Lung microvascular endothelial cell (primary cell): ENCODE measurements around the gene RTN3. TPM values are rescaled to one million over a fixed set of nuclear protein-coding genes. Genes with fewer than 3 reads are reported as not detected.

Source experiments
- DNase-seq, 2 donors: peaks; one replicate each; pipeline versions ENCODE4 v3.0.0 to v3.0.0-alpha.2; 2010; ENCODE audit warnings: low read depth in 2 of 2
- total RNA-seq: library from RNA; depleted of rRNA; stranded (reverse); fragments of >200 nt; gene quantifications from 2 replicates; pipeline ENCODE4 v1.2.1, GENCODE V29; 2014

Gene RTN3
- total RNA-seq, 1 donor from 2014 or later = 49.8 TPM

GRCh38 chr11:63736864-63737263 lies 55.6 kb downstream of the RTN3 start:
- DNase-seq = no peak

- no peak for DNase-seq
These were observed 56.4 kb downstream of the RTN3 start for GRCh38 chr11:63737718-63738117.

- DNase-seq = peak; percentile 86 to 87
These were observed 57.5 kb downstream of the RTN3 start for GRCh38 chr11:63738720-63739360.

- DNase-seq = peak in 1 of 2 donors; percentile 19
These were observed 64.2 kb downstream of the RTN3 start for GRCh38 chr11:63745304-63746170.

- no peak for DNase-seq
These were observed 65.7 kb downstream of the RTN3 start for GRCh38 chr11:63747011-63747410.

- no peak for DNase-seq
These were observed 68.3 kb downstream of the RTN3 start for GRCh38 chr11:63749624-63750023.

GRCh38 chr11:63756919-63757761 lies 75.8 kb downstream of the RTN3 start:
- no peak for DNase-seq

GRCh38 chr11:63760487-63761079 lies 79.3 kb downstream of the RTN3 start:
- no peak for DNase-seq

GRCh38 chr11:63761188-63761587 lies 79.9 kb downstream of the RTN3 start:
- no peak for DNase-seq

GRCh38 chr11:63761931-63762653 lies 80.8 kb downstream of the RTN3 start:
- DNase-seq = no peak

- peak in 1 of 2 donors; percentile 42 for DNase-seq
These were observed 81.6 kb downstream of the RTN3 start for GRCh38 chr11:63762654-63763495.

- DNase-seq = peak in 1 of 2 donors; percentile 34
These were observed 82.4 kb downstream of the RTN3 start for GRCh38 chr11:63763496-63764339.

- DNase-seq = no peak
These were observed 83.0 kb downstream of the RTN3 start for GRCh38 chr11:63764340-63764678.

- no peak for DNase-seq
These were observed 83.7 kb downstream of the RTN3 start for GRCh38 chr11:63764679-63765647.

GRCh38 chr11:63765688-63766241 lies 84.5 kb downstream of the RTN3 start:
- DNase-seq = no peak

GRCh38 chr11:63766531-63767235 lies 85.4 kb downstream of the RTN3 start:
- DNase-seq = no peak

GRCh38 chr11:63767267-63767564 lies 85.9 kb downstream of the RTN3 start:
- no peak for DNase-seq
